H9 (cell line): ENCODE data around the gene L3MBTL4. TPM values are rescaled to one million over a fixed set of nuclear protein-coding genes. Genes with fewer than 3 reads are reported as not detected.
A peak's percentile ranks its signal among the peaks of the same experiment; 100 is the strongest.

Experiments
- DNase-seq: peaks from one replicate; pipeline ENCODE4 v3.0.0-alpha.2; 2017
- H2AFZ ChIP-seq: one replicate; pipeline ENCODE4 v1.6.1; 2013; ENCODE audit warnings: mild to moderate bottlenecking, low read length, control low read depth, moderate library complexity
- H2AK5ac ChIP-seq: 2 replicates; pipeline ENCODE4 v1.6.1; 2013; ENCODE audit warnings: low read length, control low read depth, mixed read lengths; ENCODE audit not compliant: insufficient read length
- H2BK120ac ChIP-seq: one replicate; pipeline ENCODE4 v1.6.1; 2013; ENCODE audit warnings: low read depth, mild to moderate bottlenecking, low read length, control low read depth, inconsistent platforms; ENCODE audit not compliant: poor library complexity, severe bottlenecking
- H2BK12ac ChIP-seq: 2 replicates; pipeline ENCODE4 v1.6.1; 2013; ENCODE audit warnings: low read length, control low read depth, mixed read lengths, low read depth; ENCODE audit not compliant: insufficient read length
- H2BK15ac ChIP-seq: 2 replicates; pipeline ENCODE4 v1.6.1; 2013; ENCODE audit warnings: low read depth, low read length, control low read depth
- H2BK20ac ChIP-seq: one replicate; pipeline ENCODE4 v1.6.1; 2013; ENCODE audit warnings: low read depth, mild to moderate bottlenecking, low read length, control low read depth, inconsistent platforms; ENCODE audit not compliant: poor library complexity, severe bottlenecking
- H2BK5ac ChIP-seq: 2 replicates; pipeline ENCODE4 v1.6.1; 2013; ENCODE audit warnings: low read length, control low read depth, mixed read lengths; ENCODE audit not compliant: insufficient read length
- H3K14ac ChIP-seq: 2 replicates; pipeline ENCODE4 v1.6.1; 2013; ENCODE audit warnings: low read length, control low read depth; ENCODE audit not compliant: insufficient read depth
- H3K18ac ChIP-seq: 2 replicates; pipeline ENCODE4 v1.6.1; 2013; ENCODE audit warnings: low read depth, mild to moderate bottlenecking, mixed read lengths, low read length, control low read depth; ENCODE audit not compliant: insufficient read length
- H3K23ac ChIP-seq: 2 replicates; pipeline ENCODE4 v1.6.1; 2013; ENCODE audit warnings: low read length, control low read depth, mixed read lengths, low read depth; ENCODE audit not compliant: insufficient read length
- H3K23me2 ChIP-seq: 2 replicates; pipeline ENCODE4 v1.6.1; 2013; ENCODE audit warnings: low read depth, mild to moderate bottlenecking, mixed read lengths, low read length, control low read depth; ENCODE audit not compliant: insufficient read length, poor library complexity, severe bottlenecking
- H3K27ac ChIP-seq: 2 replicates; pipeline ENCODE4 v1.5.1; 2013; ENCODE audit warnings: low read length, control low read depth, mixed read lengths, low read depth; ENCODE audit not compliant: insufficient read length
- H3K27me3 ChIP-seq: 2 replicates; pipeline ENCODE4 v1.6.1; 2013; ENCODE audit warnings: low read length, control low read depth, inconsistent platforms; ENCODE audit not compliant: insufficient read depth
- H3K4ac ChIP-seq: 2 replicates; pipeline ENCODE4 v1.6.1; 2013; ENCODE audit warnings: low read depth, mild to moderate bottlenecking, control low read depth, inconsistent platforms, low read length, moderate library complexity
- H3K4me1 ChIP-seq: 2 replicates; pipeline ENCODE4 v1.6.1; 2013; ENCODE audit warnings: low read length, control low read depth, inconsistent platforms; ENCODE audit not compliant: insufficient read depth
- H3K4me2 ChIP-seq: 2 replicates; pipeline ENCODE4 v1.6.1; 2013; ENCODE audit warnings: low read length, control low read depth, mixed read lengths; ENCODE audit not compliant: insufficient read length, insufficient read depth
- H3K56ac ChIP-seq: 2 replicates; pipeline ENCODE4 v1.6.1; 2013; ENCODE audit warnings: low read depth, mild to moderate bottlenecking, mixed read lengths, low read length, control low read depth; ENCODE audit not compliant: insufficient read length
- H3K79me1 ChIP-seq: 2 replicates; pipeline ENCODE4 v1.6.1; 2013; ENCODE audit warnings: low read depth, mild to moderate bottlenecking, moderate library complexity, low read length, control low read depth, inconsistent platforms; ENCODE audit not compliant: insufficient read depth, poor library complexity, severe bottlenecking
- H3K79me2 ChIP-seq: 2 replicates; pipeline ENCODE4 v1.6.1; 2013; ENCODE audit warnings: low read length, control low read depth, inconsistent platforms; ENCODE audit not compliant: insufficient read depth
- H3K9ac ChIP-seq: 2 replicates; pipeline ENCODE4 v1.6.1; 2013; ENCODE audit warnings: low read length, control low read depth, mixed read lengths; ENCODE audit not compliant: insufficient read length; ENCODE audit errors: extremely low read depth
- H3K9me3 ChIP-seq: one replicate; pipeline ENCODE4 v1.6.1; 2013; ENCODE audit warnings: low read depth, low read length, inconsistent platforms; ENCODE audit not compliant: control insufficient read depth
- H3T11ph ChIP-seq: one replicate; pipeline ENCODE4 v1.6.1; 2013; ENCODE audit warnings: mild to moderate bottlenecking, low read length, control low read depth, inconsistent platforms
- H4K20me1 ChIP-seq: one replicate; pipeline ENCODE4 v1.6.1; 2013; ENCODE audit not compliant: control insufficient read depth, insufficient read length, insufficient read depth
- H4K5ac ChIP-seq: 2 replicates; pipeline ENCODE4 v1.6.1; 2013; ENCODE audit warnings: low read depth, mild to moderate bottlenecking, mixed read lengths, low read length, control low read depth; ENCODE audit not compliant: insufficient read length
- H4K8ac ChIP-seq: replicated peaks from 2 replicates; pipeline ENCODE4 v1.6.1; 2013; ENCODE audit warnings: low read length, control low read depth, mixed read lengths, low read depth; ENCODE audit not compliant: insufficient read length
- H4K91ac ChIP-seq: 2 replicates; pipeline ENCODE4 v1.6.1; 2013; ENCODE audit warnings: low read depth, mild to moderate bottlenecking, moderate library complexity, mixed read lengths, low read length, control low read depth; ENCODE audit not compliant: insufficient read length
- H3K27ac Mint-ChIP-seq, 3 experiments: 2 replicates in 2 of 3; 3 replicates in 1 of 3; pipeline ENCODE4 v1.8.0; 2020 to 2021; ENCODE audit warnings: mixed read lengths in 3 of 3, mild to moderate bottlenecking in 1 of 3, moderate library complexity in 1 of 3
- H3K27me3 Mint-ChIP-seq: 2 replicates; pipeline ENCODE4 v1.8.0; 2021; ENCODE audit warnings: low read depth, mild to moderate bottlenecking, moderate library complexity, mixed read lengths
- H3K36me3 Mint-ChIP-seq, 3 experiments: 2 replicates in 2 of 3; 3 replicates in 1 of 3; pipeline ENCODE4 v1.8.0; 2020 to 2021; ENCODE audit warnings: low read depth in 3 of 3, mixed read lengths in 3 of 3; ENCODE audit not compliant: insufficient read depth in 1 of 3
- H3K4me1 Mint-ChIP-seq, 2 experiments: 2 replicates each; pipeline ENCODE4 v1.8.0; 2020; ENCODE audit warnings: mixed read lengths in 2 of 2
- H3K4me3 Mint-ChIP-seq, 2 experiments: 2 replicates in 1 of 2; 3 replicates in 1 of 2; pipeline ENCODE4 v1.8.0; 2020 to 2021; ENCODE audit warnings: mild to moderate bottlenecking in 2 of 2, mixed read lengths in 2 of 2, moderate library complexity in 1 of 2
- H3K9me3 Mint-ChIP-seq, 2 experiments: 2 replicates in 1 of 2; 3 replicates in 1 of 2; pipeline ENCODE4 v1.8.0; 2020; ENCODE audit warnings: mild to moderate bottlenecking in 2 of 2, mixed read lengths in 2 of 2, moderate library complexity in 1 of 2
- CTCF ChIP-seq: fragments of 200-600 bp; sonication (generic); conservative IDR thresholded peaks from 3 replicates; pipeline ENCODE4 v1.8.0; 2021; ENCODE audit warnings: antibody characterized with exemption, mild to moderate bottlenecking
- WGBS: extraction: QIAGEN DNeasy Blood & Tissue Kit; methylation state at CpG from one replicate; pipeline ENCODE4 v1.1.7; 2013; ENCODE audit warnings: missing lambda C conversion rate, low lambda C conversion rate, mixed read lengths; ENCODE audit not compliant: insufficient read length; ENCODE audit errors: extremely low coverage; 5-methylcytosine and 5-hydroxymethylcytosine counted together
- total RNA-seq: library from RNA; stranded (reverse); gene quantifications from 2 replicates; pipeline ENCODE4 v1.2.1, GENCODE V29; 2021

The L3MBTL4 gene
- total RNA-seq, 1 experiment from 2014 or later: 1.9 TPM

GRCh38 chr18:6374935-6375529 lies 39.7 kb downstream of the L3MBTL4 start:
- Histone ChIP-seq H3K27ac (no peak overlapping the region), H2AK5ac (no peak overlapping the region), H4K20me1 (no peaks in the 10 kb centered on the region), H3K4ac (no peak overlapping the region), H3K9ac (no peak overlapping the region), H4K5ac (no peak overlapping the region), H3T11ph (no peak overlapping the region), H3K4me1 (no peaks in the 10 kb centered on the region), H3K14ac (no peak overlapping the region), H3K23me2 (no peaks in the 10 kb centered on the region), H3K79me1 (no peaks in the 10 kb centered on the region), H4K8ac (no peak overlapping the region), H2BK12ac (no peak overlapping the region), H2AFZ (no peak overlapping the region), H2BK20ac (no peak overlapping the region), H3K18ac (no peak overlapping the region), H3K4me2 (no peak overlapping the region), H3K9me3 (no peaks in the 10 kb centered on the region), H2BK120ac (no peak overlapping the region), H3K27me3 (no peaks in the 10 kb centered on the region), H3K79me2 (no peaks in the 10 kb centered on the region), H4K91ac (no peak overlapping the region), H3K56ac (no peak overlapping the region), H2BK15ac (no peak overlapping the region), H2BK5ac (no peak overlapping the region), H3K23ac (no peak overlapping the region)
- Mint-ChIP-seq H3K36me3 (peaks cover 0 to 10% (median 0%) of the 10 kb centered on the region in 3 experiments; a peak in 4 of 7 replicates), H3K27ac (peak overlapping the region in 2 of 3 experiments; percentile 45 to 53; a peak in 2 of 7 replicates), H3K4me1 (no peaks in the 10 kb centered on the region), H3K4me3 (no peak overlapping the region; a peak in 1 of 5 replicates), H3K27me3 (0 out of 2 replicates have a peak, but pooled peaks cover 2% of the 10 kb centered on the region), H3K9me3 (peaks cover 3 to 6% of the 10 kb centered on the region in 2 experiments; a peak in 3 of 5 replicates)
- no peak for TF ChIP-seq CTCF
- WGBS: no CpG with 5 or more reads among the region's 14 CpGs
- no peak for DNase-seq
